CD14-positive monocyte (primary cell): ENCODE data around the gene TACR1. TPM values are rescaled to one million over a fixed set of nuclear protein-coding genes. Genes with fewer than 3 reads are reported as not detected.

Experiments
- DNase-seq, 3 donors: peaks; one replicate each; pipeline ENCODE4 v3.0.0-alpha.2; 2011 to 2022
- H2AFZ ChIP-seq: 2 replicates; pipeline ENCODE4 v1.6.0; 2012; ENCODE audit warnings: mild to moderate bottlenecking, low read depth, low read length, inconsistent platforms; ENCODE audit not compliant: insufficient read depth, poor library complexity, severe bottlenecking
- H3K27ac ChIP-seq, 2 donors: 1 replicate in 1 of 2; 2 replicates in 1 of 2; pipeline ENCODE4 v1.5.1; 2012 to 2013; ENCODE audit warnings: low read length in 2 of 2, control low read depth in 1 of 2, inconsistent platforms in 1 of 2, low read depth in 1 of 2, mild to moderate bottlenecking in 1 of 2
- H3K27me3 ChIP-seq, 2 donors: one replicate each; pipeline versions ENCODE4 v1.6.0 to v1.6.1; 2011 to 2013; ENCODE audit warnings: low read length in 2 of 2; ENCODE audit not compliant: control insufficient read depth in 2 of 2, insufficient read depth in 2 of 2
- H3K36me3 ChIP-seq, 2 donors: replicated peaks in 1 of 2; 1 replicate in 1 of 2; 2 replicates in 1 of 2; pipeline versions ENCODE4 v1.5.1 to v1.6.1; 2012 to 2013; ENCODE audit warnings: low read length in 2 of 2, control low read depth in 1 of 2, inconsistent platforms in 1 of 2, mild to moderate bottlenecking in 1 of 2; ENCODE audit not compliant: insufficient read depth in 2 of 2, control insufficient read depth in 1 of 2
- H3K4me1 ChIP-seq, 2 donors: 1 replicate in 1 of 2; 2 replicates in 1 of 2; pipeline versions ENCODE4 v1.5.1 to v1.6.1; 2012 to 2013; ENCODE audit warnings: low read length in 2 of 2, control low read depth in 1 of 2, inconsistent platforms in 1 of 2, mild to moderate bottlenecking in 1 of 2, moderate library complexity in 1 of 2; ENCODE audit not compliant: insufficient read depth in 2 of 2, control insufficient read depth in 1 of 2
- H3K4me2 ChIP-seq: replicated peaks from 2 replicates; pipeline ENCODE3; 2012; ENCODE audit warnings: low read length, moderate library complexity, mild to moderate bottlenecking; ENCODE audit not compliant: poor library complexity, severe bottlenecking; ENCODE audit errors: extremely low read depth
- H3K4me3 ChIP-seq, 3 experiments: fragments of 200-600 bp in 1 of 3; sonication (generic) in 1 of 3; replicated peaks in 1 of 3; 1 replicate in 2 of 3; 2 replicates in 1 of 3; pipeline ENCODE4 v1.5.1; 2011 to 2013; ENCODE audit warnings: low read length in 3 of 3, mild to moderate bottlenecking in 3 of 3, control low read depth in 2 of 3, low read depth in 2 of 3, inconsistent platforms in 1 of 3, moderate library complexity in 1 of 3
- H3K79me2 ChIP-seq: 2 replicates; pipeline ENCODE4 v1.6.0; 2012; ENCODE audit warnings: mild to moderate bottlenecking, control low read depth, inconsistent platforms, low read length, moderate library complexity; ENCODE audit not compliant: insufficient read depth
- H3K9ac ChIP-seq: 2 replicates; pipeline ENCODE4 v1.6.0; 2017; ENCODE audit warnings: low read length, mild to moderate bottlenecking; ENCODE audit not compliant: insufficient read depth, poor library complexity, severe bottlenecking
- H3K9me3 ChIP-seq, 2 donors: replicated peaks in 1 of 2; 1 replicate in 1 of 2; 2 replicates in 1 of 2; pipeline versions ENCODE4 v1.5.1 to v1.6.1; 2012 to 2013; ENCODE audit warnings: low read length in 2 of 2, control low read depth in 1 of 2; ENCODE audit not compliant: control insufficient read depth in 1 of 2, insufficient read depth in 1 of 2
- H4K20me1 ChIP-seq: 2 replicates; pipeline ENCODE4 v1.6.0; 2012; ENCODE audit warnings: mild to moderate bottlenecking, low read length, control low read depth, moderate library complexity; ENCODE audit not compliant: insufficient read depth
- H3K27ac Mint-ChIP-seq, 7 donors: one replicate each; pipeline ENCODE4 v1.8.0; 2020; ENCODE audit warnings: mild to moderate bottlenecking in 7 of 7, mixed read lengths in 7 of 7, moderate library complexity in 6 of 7, inconsistent platforms in 2 of 7
- H3K27me3 Mint-ChIP-seq, 3 donors: one replicate each; pipeline ENCODE4 v1.8.0; 2021 to 2022; ENCODE audit warnings: low read depth in 3 of 3, mild to moderate bottlenecking in 3 of 3, mixed read lengths in 3 of 3, moderate library complexity in 3 of 3, inconsistent platforms in 1 of 3
- H3K36me3 Mint-ChIP-seq, 2 donors: one replicate each; pipeline ENCODE4 v1.8.0; 2020; ENCODE audit warnings: mixed read lengths in 2 of 2, inconsistent platforms in 1 of 2, mild to moderate bottlenecking in 1 of 2
- H3K4me1 Mint-ChIP-seq: one replicate; pipeline ENCODE4 v1.8.0; 2020; ENCODE audit warnings: mild to moderate bottlenecking, mixed read lengths
- H3K4me3 Mint-ChIP-seq, 2 donors: one replicate each; pipeline ENCODE4 v1.8.0; 2020; ENCODE audit warnings: mild to moderate bottlenecking in 2 of 2, mixed read lengths in 2 of 2, moderate library complexity in 1 of 2
- H3K9me3 Mint-ChIP-seq, 7 donors: one replicate each; pipeline ENCODE4 v1.8.0; 2020 to 2022; ENCODE audit warnings: mixed read lengths in 7 of 7, mild to moderate bottlenecking in 6 of 7, moderate library complexity in 6 of 7, inconsistent platforms in 2 of 7
- CTCF ChIP-seq: fragments of 200-600 bp; IDR thresholded peaks from one replicate; pipeline ENCODE4 v1.8.0; 2022; ENCODE audit warnings: antibody characterized with exemption, mild to moderate bottlenecking
- WGBS: methylation state at CpG from one replicate; pipeline ENCODE4 v1.1.5; 2013; ENCODE audit warnings: missing lambda C conversion rate; ENCODE audit not compliant: insufficient coverage; 5-methylcytosine and 5-hydroxymethylcytosine counted together
- intact Hi-C, 2 donors: fragments of 100-400 bp; cut with micrococcal nuclease; formaldehyde crosslinking; loops; one replicate each; pipeline versions ENCODE4 v1.15.0 to v1.15.1; 2023
- polyA plus RNA-seq, 3 donors: library from polyadenylated mRNA; depleted of rRNA in 1 of 3; unstranded in 2 of 3; stranded (reverse) in 1 of 3; fragments of 300-500 nt in 2 of 3; fragments of >200 nt in 1 of 3; fragmentation: Illumina TruSeq in 2 of 3; gene quantifications; 1 replicate in 2 of 3; 2 replicates in 1 of 3; pipeline ENCODE4 v1.2.3, GENCODE V29; 2012 to 2021

The TACR1 gene
- polyA plus RNA-seq, 3 donors, result not detected

GRCh38 chr2:75170889-75171288 lies 28.4 kb downstream of the TACR1 start:
- no peak overlapping the region for H3K9ac ChIP-seq

GRCh38 chr2:75168186-75168585 lies 31.1 kb downstream of the TACR1 start:
- Mint-ChIP-seq H3K36me3 (no peaks in the 10 kb centered on the region), H3K27ac (no peak overlapping the region), H3K9me3 (peaks cover 0 to 7% (median 3%) of the 10 kb centered on the region in 7 donors), H3K4me1 (no peaks in the 10 kb centered on the region), H3K4me3 (no peak overlapping the region), H3K27me3 (peaks cover 2 to 14% (median 4%) of the 10 kb centered on the region in 3 donors)
- Histone ChIP-seq H3K79me2 (no peaks in the 10 kb centered on the region), H2AFZ (no peak overlapping the region), H3K4me3 (no peak overlapping the region), H3K27ac (no peak overlapping the region), H4K20me1 (no peaks in the 10 kb centered on the region), H3K9me3 (no peaks in the 10 kb centered on the region), H3K36me3 (no peaks in the 10 kb centered on the region), H3K4me1 (no peaks in the 10 kb centered on the region), H3K27me3 (no peaks in the 10 kb centered on the region), H3K4me2 (no peak overlapping the region), H3K9ac (no peak overlapping the region)
- no peak for TF ChIP-seq CTCF
- intact Hi-C loops, result no loop called here
- no peak for DNase-seq
- 86% methylated on average over 1 of the region's 2 CpGs for WGBS

More at GRCh38 chr2:75170889-75171288, 28.4 kb downstream of the TACR1 start:
- Histone ChIP-seq H3K4me1 (no peaks in the 10 kb centered on the region), H3K27ac (no peak overlapping the region), H3K79me2 (no peaks in the 10 kb centered on the region), H2AFZ (no peak overlapping the region), H4K20me1 (no peaks in the 10 kb centered on the region), H3K4me2 (no peak overlapping the region), H3K9me3 (no peaks in the 10 kb centered on the region), H3K4me3 (no peak overlapping the region), H3K27me3 (no peaks in the 10 kb centered on the region), H3K36me3 (no peaks in the 10 kb centered on the region)
- H3K4me1 Mint-ChIP-seq, result no peaks in the 10 kb centered on the region
- H3K4me3 Mint-ChIP-seq, result no peak overlapping the region
- H3K27me3 Mint-ChIP-seq, result peaks cover 0 to 9% (median 4%) of the 10 kb centered on the region in 3 donors
- H3K36me3 Mint-ChIP-seq, result no peaks in the 10 kb centered on the region
- no peak for DNase-seq
- H3K9me3 Mint-ChIP-seq, result no peaks in the 10 kb centered on the region
- no peak for TF ChIP-seq CTCF
- WGBS, result 100% methylated on average over 1 of the region's 2 CpGs
- no peak overlapping the region for H3K27ac Mint-ChIP-seq
- intact Hi-C loops, result no loop called here
